ENCODE measurements around the gene WNT3. TPM values are rescaled to one million over a fixed set of nuclear protein-coding genes. Genes with fewer than 3 reads are reported as not detected.
A peak's percentile ranks its signal among the peaks of the same experiment; 100 is the strongest.

The WNT3 gene
- total and polyA plus RNA-seq, 2 of the 8 experiments (the other 6 are each of a cell fraction or from before 2014, with no cell fraction given) = 0.56 to 2.0 TPM

GRCh38 chr17:46772475-46773220, 45.8 kb downstream of the WNT3 start (continued):
- TF ChIP-seq RXRA (IDR thresholded peaks at IDR 0.05; ENCODE audit: insufficient read depth, low read depth, low read length) (no peak), KDM4A (IDR thresholded peaks at IDR 0.05; ENCODE audit: low read depth, low read length, severe bottlenecking) (peak; percentile 7), TCF12 (IDR thresholded peaks at IDR 0.05; ENCODE audit: low read depth, low read length) (peak; percentile 93), USF2 (IDR thresholded peaks at IDR 0.05; ENCODE audit: low read length) (no peak)

Measured in H1 (cell line).